ENCODE data around the gene PLEKHH3. TPM values are rescaled to one million over a fixed set of nuclear protein-coding genes. Genes with fewer than 3 reads are reported as not detected.

PLEKHH3 gene
- total RNA-seq, 1 experiment from 2014 or later: 21.4 TPM

- Histone ChIP-seq H2BK12ac (ENCODE audit: insufficient read length, low read depth, low read length) (no peak overlapping the region), H3K9me3 (ENCODE audit: control insufficient read depth, low read depth, low read length) (no peaks in the 10 kb centered on the region), H3K14ac (ENCODE audit: insufficient read depth, low read length) (no peak overlapping the region), H2BK120ac (ENCODE audit: low read depth, low read length, poor library complexity, severe bottlenecking) (no peak overlapping the region), H3K4ac (ENCODE audit: low read depth, low read length) (no peak overlapping the region), H4K20me1 (ENCODE audit: control insufficient read depth, insufficient read depth, insufficient read length) (no peaks in the 10 kb centered on the region), H2BK20ac (ENCODE audit: low read depth, low read length, poor library complexity, severe bottlenecking) (no peak overlapping the region), H3K27ac (ENCODE audit: insufficient read length, low read depth, low read length) (no peak overlapping the region), H3K23ac (ENCODE audit: insufficient read length, low read depth, low read length) (no peak overlapping the region), H3K27me3 (ENCODE audit: insufficient read depth, low read length) (no peaks in the 10 kb centered on the region), H2BK5ac (ENCODE audit: insufficient read length, low read length) (no peak overlapping the region), H3K18ac (ENCODE audit: insufficient read length, low read depth, low read length) (no peak overlapping the region), H4K91ac (ENCODE audit: insufficient read length, low read depth, low read length) (no peak overlapping the region), H3K9ac (ENCODE audit: extremely low read depth, insufficient read length, low read length) (no peak overlapping the region), H2AFZ (ENCODE audit: low read length) (no peak overlapping the region), H3K79me1 (ENCODE audit: insufficient read depth, low read depth, low read length, poor library complexity, severe bottlenecking) (no peaks in the 10 kb centered on the region), H3K4me1 (ENCODE audit: insufficient read depth, low read length) (no peaks in the 10 kb centered on the region), H3K79me2 (ENCODE audit: insufficient read depth, low read length) (no peaks in the 10 kb centered on the region), H3K23me2 (ENCODE audit: insufficient read length, low read depth, low read length, poor library complexity, severe bottlenecking) (no peaks in the 10 kb centered on the region), H3K56ac (ENCODE audit: insufficient read length, low read depth, low read length) (no peak overlapping the region), H2AK5ac (ENCODE audit: insufficient read length, low read length) (no peak overlapping the region), H3K4me2 (ENCODE audit: insufficient read depth, insufficient read length, low read length) (no peak overlapping the region), H4K5ac (ENCODE audit: insufficient read length, low read depth, low read length) (no peak overlapping the region), H3T11ph (ENCODE audit: low read length) (no peak overlapping the region), H2BK15ac (ENCODE audit: low read depth, low read length) (no peak overlapping the region), H4K8ac (replicated peaks; ENCODE audit: insufficient read length, low read depth, low read length) (no peak overlapping the region)
- H3K27ac Mint-ChIP-seq: peak overlapping the region in 2 of 3 experiments; percentile 48 to 61; a peak in 2 of 7 replicates
- peak; percentile 37 for DNase-seq
- no CpG with 5 or more reads among the region's 12 CpGs for WGBS (ENCODE audit: extremely low coverage, insufficient read length, low lambda C conversion rate)
- no peak for TF ChIP-seq CTCF (conservative IDR thresholded peaks at IDR 0.05)
- no peak overlapping the region for H3K4me3 Mint-ChIP-seq
- H3K9me3 Mint-ChIP-seq: no peaks in the 10 kb centered on the region; a peak in 2 of 5 replicates
- peaks cover 0 to 14% of the 10 kb centered on the region in 2 experiments; a peak in 2 of 4 replicates for H3K4me1 Mint-ChIP-seq
- H3K36me3 Mint-ChIP-seq (ENCODE audit: insufficient read depth in 1 of 3, low read depth in 3 of 3): peaks cover 18 to 24% (median 20%) of the 10 kb centered on the region in 3 experiments
- H3K27me3 Mint-ChIP-seq (ENCODE audit: low read depth): peaks cover under 1% of the 10 kb centered on the region; the same call in 1 of the 2 replicates
Observed at GRCh38 chr17:42691021-42691545, 14.3 kb upstream of the PLEKHH3 start.
